Panc1 (cell line): ENCODE measurements around the gene KLHDC10. TPM values are rescaled to one million over a fixed set of nuclear protein-coding genes. Genes with fewer than 3 reads are reported as not detected.

Experiments
- ATAC-seq: fragments of 200-7000 bp; cut with Tn5 transposase; 2 replicates; pipeline ENCODE4 v1.9.1; 2020; ENCODE audit warnings: mild to moderate bottlenecking, moderate library complexity
- BruUV-seq: library from RNA; stranded (reverse); fragments of 400-500 nt; replicated peaks from 2 replicates; lab custom pipeline; 2021; lab: Mats Ljungman, UMichigan
- CTCF ChIA-PET: fragments of 300-600 bp; sonication (Branson Sonifier 250); formaldehyde crosslinking; loops from one replicate; lab custom pipeline; 2022; ENCODE audit warnings: antibody characterized with exemption; lab: Charles Lee
- POLR2A ChIA-PET: fragments of 300-600 bp; sonication (Branson Sonifier 250); formaldehyde crosslinking; loops from one replicate; lab custom pipeline; 2022; ENCODE audit warnings: antibody characterized with exemption; lab: Charles Lee
- DNase-seq: peaks from one replicate; pipeline ENCODE4 v3.0.0-alpha.2; 2010; ENCODE audit warnings: low read depth, low spot score
- H3K27ac ChIP-seq: 2 replicates; pipeline ENCODE4 v1.5.1; 2011; ENCODE audit warnings: mild to moderate bottlenecking, low read length, inconsistent platforms
- H3K27me3 ChIP-seq: fragments of 200-500 bp; sonication (Bioruptor generic); 2 replicates; pipeline ENCODE4 v1.6.0; 2014; ENCODE audit warnings: low read length, inconsistent platforms; ENCODE audit not compliant: control insufficient read depth, insufficient read depth
- H3K36me3 ChIP-seq: fragments of 200-500 bp; sonication (Bioruptor generic); 2 replicates; pipeline ENCODE4 v1.5.1; 2014; ENCODE audit warnings: inconsistent platforms, mild to moderate bottlenecking, low read length, moderate library complexity; ENCODE audit not compliant: control insufficient read depth, insufficient read depth
- H3K4me1 ChIP-seq: 2 replicates; pipeline ENCODE4 v1.5.1; 2011; ENCODE audit warnings: inconsistent platforms, mild to moderate bottlenecking, low read length, moderate library complexity; ENCODE audit not compliant: control insufficient read depth, insufficient read depth
- H3K4me3 ChIP-seq, 2 experiments: 2 replicates each; pipeline ENCODE4 v1.5.1; 2011 to 2012; ENCODE audit warnings: low read depth in 2 of 2, low read length in 2 of 2, mild to moderate bottlenecking in 2 of 2, inconsistent platforms in 1 of 2, moderate library complexity in 1 of 2
- H3K9me3 ChIP-seq: fragments of 200-500 bp; sonication (Bioruptor generic); 2 replicates; pipeline ENCODE4 v1.5.1; 2014; ENCODE audit warnings: low read depth, mild to moderate bottlenecking, inconsistent platforms, low read length, moderate library complexity; ENCODE audit not compliant: control insufficient read depth, insufficient read depth
- POLR2AphosphoS5 ChIP-seq: IDR thresholded peaks from 2 replicates; pipeline ENCODE4 v1.6.1; 2012; ENCODE audit warnings: mild to moderate bottlenecking, low read depth, low read length, moderate library complexity
- SIN3A ChIP-seq: IDR thresholded peaks from 2 replicates; pipeline ENCODE4 v1.6.1; 2012; ENCODE audit warnings: low read depth, mild to moderate bottlenecking, low read length, moderate library complexity, borderline replicate concordance; ENCODE audit not compliant: insufficient read depth
- TCF7L2 ChIP-seq: IDR thresholded peaks from 2 replicates; pipeline ENCODE4 v1.6.1; 2011; ENCODE audit warnings: mild to moderate bottlenecking, low read depth, low read length, inconsistent platforms
- in situ Hi-C: cut with HindIII; loops from 2 replicates; pipeline ENCODE4 v1.10.0; 2016; ENCODE audit warnings: low sequenced_read_pairs, low pct_unique_long_range_greater_than_20kb
- intact Hi-C: fragments of 100-400 bp; cut with micrococcal nuclease; formaldehyde crosslinking; loops from one replicate; pipeline ENCODE4 v1.10.0; 2022; ENCODE audit not compliant: unreplicated experiment
- total RNA-seq: library from RNA; stranded (reverse); gene quantifications from one replicate; pipeline ENCODE4 v1.2.1, GENCODE V29; 2021; ENCODE audit not compliant: unreplicated experiment
- TF ChIP-seq, protein P1 (sequence below): fragments of 450-650 bp; IDR thresholded peaks from 2 replicates; pipeline ENCODE4 v1.5.1; 2017; ENCODE audit warnings: mild to moderate bottlenecking
- TF ChIP-seq, protein P2 (sequence below), 2 experiments: IDR thresholded peaks; 2 replicates each; pipeline ENCODE4 v1.6.1; 2011 to 2012; ENCODE audit warnings: low read depth in 2 of 2, control low read depth in 1 of 2, low read length in 1 of 2, mild to moderate bottlenecking in 1 of 2, moderate library complexity in 1 of 2; ENCODE audit not compliant: insufficient read depth in 1 of 2

The KLHDC10 gene
- total RNA-seq, 1 experiment from 2014 or later, result 26.7 TPM

DNA sequence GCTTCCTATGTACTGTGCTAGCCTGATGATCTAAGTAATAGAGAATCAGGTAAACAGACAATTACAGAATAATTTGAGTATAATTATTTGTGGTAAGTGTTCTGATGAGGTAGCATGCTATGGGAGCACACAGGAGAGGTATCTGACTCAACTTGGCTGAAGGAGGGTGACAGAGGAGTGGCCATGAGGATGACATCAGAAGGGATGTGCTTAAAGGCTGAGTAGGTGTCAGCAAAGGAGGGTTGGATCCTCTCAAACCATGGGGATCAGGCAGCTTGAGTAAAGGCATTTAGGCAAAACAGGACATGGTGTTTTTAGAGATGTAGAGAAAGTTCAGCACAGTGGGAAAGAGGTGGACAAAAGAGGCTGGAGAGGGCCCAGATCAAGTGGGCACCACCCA lies 29.0 kb downstream of the KLHDC10 start:
- ChIA-PET CTCF (no interaction called here), POLR2A (no interaction called here)
- in situ Hi-C loops, result no loop called here

DNA sequence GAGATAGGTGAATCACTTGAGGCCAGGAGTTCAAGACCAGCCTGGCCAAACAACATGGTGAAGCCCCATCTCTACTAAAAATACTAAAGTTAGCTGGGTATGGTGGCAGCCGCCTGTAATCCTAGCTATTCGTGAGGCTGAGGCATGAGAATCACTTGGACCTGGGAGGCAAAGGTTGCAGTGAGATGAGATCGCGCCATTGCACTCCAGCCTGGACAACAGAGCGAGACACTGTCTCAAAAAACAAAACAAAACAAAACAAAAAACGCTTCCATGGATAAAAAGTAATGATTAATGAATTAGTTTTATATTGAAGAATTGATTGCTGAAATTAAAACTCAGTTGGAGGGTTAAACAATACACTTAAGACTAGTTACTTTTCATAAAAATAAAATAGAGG lies 32.3 kb downstream of the KLHDC10 start:
- no peak overlapping the region for H3K4me3 ChIP-seq
- DNase-seq (no peak), ATAC-seq (no peak)
- H3K36me3 ChIP-seq, result no peaks in the 10 kb centered on the region
- H3K27me3 ChIP-seq, result no peaks in the 10 kb centered on the region
- no peak overlapping the region for H3K27ac ChIP-seq
- ChIA-PET POLR2A (interaction anchor here (0.7 kb wide), 2 partner anchors 10 to 386 kb away, joined by 4 to 12 read pairs; no protein-coding TSS in a partner anchor), CTCF (no interaction called here)
- H3K4me1 ChIP-seq, result no peaks in the 10 kb centered on the region
- intact Hi-C loops (no loop called here), in situ Hi-C loops (no loop called here)
- no peaks in the 10 kb centered on the region for H3K9me3 ChIP-seq
- TF ChIP-seq, protein P1, sequence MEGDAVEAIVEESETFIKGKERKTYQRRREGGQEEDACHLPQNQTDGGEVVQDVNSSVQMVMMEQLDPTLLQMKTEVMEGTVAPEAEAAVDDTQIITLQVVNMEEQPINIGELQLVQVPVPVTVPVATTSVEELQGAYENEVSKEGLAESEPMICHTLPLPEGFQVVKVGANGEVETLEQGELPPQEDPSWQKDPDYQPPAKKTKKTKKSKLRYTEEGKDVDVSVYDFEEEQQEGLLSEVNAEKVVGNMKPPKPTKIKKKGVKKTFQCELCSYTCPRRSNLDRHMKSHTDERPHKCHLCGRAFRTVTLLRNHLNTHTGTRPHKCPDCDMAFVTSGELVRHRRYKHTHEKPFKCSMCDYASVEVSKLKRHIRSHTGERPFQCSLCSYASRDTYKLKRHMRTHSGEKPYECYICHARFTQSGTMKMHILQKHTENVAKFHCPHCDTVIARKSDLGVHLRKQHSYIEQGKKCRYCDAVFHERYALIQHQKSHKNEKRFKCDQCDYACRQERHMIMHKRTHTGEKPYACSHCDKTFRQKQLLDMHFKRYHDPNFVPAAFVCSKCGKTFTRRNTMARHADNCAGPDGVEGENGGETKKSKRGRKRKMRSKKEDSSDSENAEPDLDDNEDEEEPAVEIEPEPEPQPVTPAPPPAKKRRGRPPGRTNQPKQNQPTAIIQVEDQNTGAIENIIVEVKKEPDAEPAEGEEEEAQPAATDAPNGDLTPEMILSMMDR, result no peak
- TF ChIP-seq SIN3A (no peak), TCF7L2 (no peak), POLR2AphosphoS5 (no peak)
- TF ChIP-seq, protein P2, sequence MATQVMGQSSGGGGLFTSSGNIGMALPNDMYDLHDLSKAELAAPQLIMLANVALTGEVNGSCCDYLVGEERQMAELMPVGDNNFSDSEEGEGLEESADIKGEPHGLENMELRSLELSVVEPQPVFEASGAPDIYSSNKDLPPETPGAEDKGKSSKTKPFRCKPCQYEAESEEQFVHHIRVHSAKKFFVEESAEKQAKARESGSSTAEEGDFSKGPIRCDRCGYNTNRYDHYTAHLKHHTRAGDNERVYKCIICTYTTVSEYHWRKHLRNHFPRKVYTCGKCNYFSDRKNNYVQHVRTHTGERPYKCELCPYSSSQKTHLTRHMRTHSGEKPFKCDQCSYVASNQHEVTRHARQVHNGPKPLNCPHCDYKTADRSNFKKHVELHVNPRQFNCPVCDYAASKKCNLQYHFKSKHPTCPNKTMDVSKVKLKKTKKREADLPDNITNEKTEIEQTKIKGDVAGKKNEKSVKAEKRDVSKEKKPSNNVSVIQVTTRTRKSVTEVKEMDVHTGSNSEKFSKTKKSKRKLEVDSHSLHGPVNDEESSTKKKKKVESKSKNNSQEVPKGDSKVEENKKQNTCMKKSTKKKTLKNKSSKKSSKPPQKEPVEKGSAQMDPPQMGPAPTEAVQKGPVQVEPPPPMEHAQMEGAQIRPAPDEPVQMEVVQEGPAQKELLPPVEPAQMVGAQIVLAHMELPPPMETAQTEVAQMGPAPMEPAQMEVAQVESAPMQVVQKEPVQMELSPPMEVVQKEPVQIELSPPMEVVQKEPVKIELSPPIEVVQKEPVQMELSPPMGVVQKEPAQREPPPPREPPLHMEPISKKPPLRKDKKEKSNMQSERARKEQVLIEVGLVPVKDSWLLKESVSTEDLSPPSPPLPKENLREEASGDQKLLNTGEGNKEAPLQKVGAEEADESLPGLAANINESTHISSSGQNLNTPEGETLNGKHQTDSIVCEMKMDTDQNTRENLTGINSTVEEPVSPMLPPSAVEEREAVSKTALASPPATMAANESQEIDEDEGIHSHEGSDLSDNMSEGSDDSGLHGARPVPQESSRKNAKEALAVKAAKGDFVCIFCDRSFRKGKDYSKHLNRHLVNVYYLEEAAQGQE (IDR thresholded peaks at IDR 0.05; ENCODE audit: insufficient read depth in 1 of 2, low read depth in 2 of 2, low read length in 1 of 2), result no peak
- BruUV-seq, result no TSS peak

More for the DNA sequence above, 29.0 kb downstream of the KLHDC10 start:
- no peak for DNase-seq
- no peaks in the 10 kb centered on the region for H3K27me3 ChIP-seq
- no peak overlapping the region for H3K27ac ChIP-seq
- no peak overlapping the region for H3K4me3 ChIP-seq
- peaks cover 4% of the 10 kb centered on the region; the same call in 1 of the 2 replicates for H3K4me1 ChIP-seq
- intact Hi-C loops, result no loop called here
- H3K9me3 ChIP-seq, result no peaks in the 10 kb centered on the region
- ATAC-seq, result no peak
- BruUV-seq, result no TSS peak
- no peaks in the 10 kb centered on the region for H3K36me3 ChIP-seq
- no peak for TF ChIP-seq TCF7L2
- TF ChIP-seq SIN3A, result no peak
- no peak for TF ChIP-seq POLR2AphosphoS5
- TF ChIP-seq, protein P2 (IDR thresholded peaks at IDR 0.05; ENCODE audit: insufficient read depth in 1 of 2, low read depth in 2 of 2, low read length in 1 of 2), result no peak
- TF ChIP-seq, protein P1, result no peak
